ENCODE measurements around the gene LPP.

The LPP gene

DNA sequence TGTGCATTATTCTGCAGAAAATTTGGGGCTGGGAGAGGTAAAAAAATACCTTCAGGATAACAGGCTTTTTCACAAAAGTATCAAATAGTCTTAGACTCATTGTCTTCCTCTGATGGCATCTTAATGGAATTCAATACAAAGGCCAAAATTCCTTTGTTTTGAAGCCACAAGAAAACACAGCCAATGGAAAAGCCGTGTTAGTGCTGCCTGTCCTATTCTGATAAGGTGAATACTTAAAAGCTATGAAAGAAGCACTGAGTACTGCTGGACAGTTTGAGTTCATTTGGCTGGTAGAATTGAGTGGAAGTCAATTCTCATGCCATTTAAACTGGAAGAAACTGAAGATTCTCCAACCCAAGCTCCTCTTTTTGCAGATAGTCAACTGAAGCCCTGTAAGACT, 622.5 kb downstream of the LPP start:
- in situ Hi-C loops (cut with HindIII; ENCODE audit: low pct_unique_long_range_greater_than_20kb, low sequenced_read_pairs) = no loop called here
- TF ChIP-seq JUND (IDR thresholded peaks at IDR 0.05; ENCODE audit: low read depth) = no peak
- no peak for DNase-seq (ENCODE audit: low read depth in 1 of 2, low spot score in 1 of 2)

GRCh38 chr3:188778091-188778852, 624.3 kb downstream of the LPP start:
- in situ Hi-C loops (cut with HindIII; ENCODE audit: low pct_unique_long_range_greater_than_20kb, low sequenced_read_pairs) = no loop called here
- no peak for TF ChIP-seq JUND (IDR thresholded peaks at IDR 0.05; ENCODE audit: low read depth)

GRCh38 chr3:188779281-188779980, 625.5 kb downstream of the LPP start:
- DNase-seq (ENCODE audit: low read depth in 1 of 2, low spot score in 1 of 2) = no peak
- TF ChIP-seq JUND (IDR thresholded peaks at IDR 0.05; ENCODE audit: low read depth) = no peak
- in situ Hi-C loops (cut with HindIII; ENCODE audit: low pct_unique_long_range_greater_than_20kb, low sequenced_read_pairs) = no loop called here

More at GRCh38 chr3:188778091-188778852, 624.3 kb downstream of the LPP start:
- no peak for DNase-seq (ENCODE audit: low read depth in 1 of 2, low spot score in 1 of 2)

- TF ChIP-seq JUND (IDR thresholded peaks at IDR 0.05; ENCODE audit: low read depth) = no peak
- no peak for DNase-seq (ENCODE audit: low read depth in 1 of 2, low spot score in 1 of 2)
- in situ Hi-C loops (cut with HindIII; ENCODE audit: low pct_unique_long_range_greater_than_20kb, low sequenced_read_pairs) = no loop called here
Measured at GRCh38 chr3:188780193-188781147, 626.5 kb downstream of the LPP start.

GRCh38 chr3:188782613-188783124, 628.7 kb downstream of the LPP start:
- in situ Hi-C loops (cut with HindIII; ENCODE audit: low pct_unique_long_range_greater_than_20kb, low sequenced_read_pairs) = no loop called here
- no peak for DNase-seq (ENCODE audit: low read depth in 1 of 2, low spot score in 1 of 2)
- TF ChIP-seq JUND (IDR thresholded peaks at IDR 0.05; ENCODE audit: low read depth) = no peak

DNA sequence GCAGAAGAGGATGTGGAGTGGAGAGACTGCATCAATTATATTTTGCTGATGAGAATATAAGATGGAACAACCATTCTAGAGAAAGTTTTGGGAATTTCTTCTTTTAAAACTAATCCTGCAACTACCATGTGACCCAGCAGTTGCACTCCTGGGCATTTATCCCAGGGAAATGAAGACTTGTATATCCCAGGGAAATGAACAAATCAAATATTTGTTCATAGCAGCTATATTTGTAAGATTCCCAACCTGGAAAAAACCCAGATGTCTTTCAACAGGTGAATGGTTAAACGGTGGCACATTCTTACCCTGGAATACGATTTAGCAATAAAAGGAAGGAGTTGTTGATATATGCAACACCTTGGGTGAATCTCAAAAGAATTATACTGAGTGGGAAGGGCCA, 632.5 kb downstream of the LPP start:
- in situ Hi-C loops (cut with HindIII; ENCODE audit: low pct_unique_long_range_greater_than_20kb, low sequenced_read_pairs) = no loop called here
- no peak for DNase-seq (ENCODE audit: low read depth in 1 of 2, low spot score in 1 of 2)
- TF ChIP-seq JUND (IDR thresholded peaks at IDR 0.05; ENCODE audit: low read depth) = no peak

DNA sequence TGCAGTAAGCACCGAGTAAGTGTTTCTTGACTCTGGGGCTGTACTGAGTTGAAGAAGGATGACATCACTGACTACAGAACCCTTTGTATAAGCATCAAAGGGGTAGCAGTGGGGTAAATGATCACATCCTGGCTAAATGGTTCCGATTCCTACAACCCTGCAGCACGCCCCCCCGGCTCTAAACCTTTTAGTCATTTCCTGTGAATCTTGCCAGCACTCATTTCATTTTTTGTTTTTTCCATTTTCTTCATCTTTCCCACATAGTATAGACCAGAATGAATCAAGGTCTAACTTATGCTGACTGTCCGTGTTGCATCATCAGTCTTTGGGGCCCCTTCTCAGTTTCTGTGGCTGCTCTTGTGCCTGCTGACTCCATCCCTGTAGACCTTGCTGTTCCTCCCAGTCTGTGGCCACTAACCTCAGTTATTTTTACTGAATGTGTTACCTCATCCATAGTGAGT, 634.7 kb downstream of the LPP start:
- in situ Hi-C loops (cut with HindIII; ENCODE audit: low pct_unique_long_range_greater_than_20kb, low sequenced_read_pairs) = no loop called here
- TF ChIP-seq JUND (IDR thresholded peaks at IDR 0.05; ENCODE audit: low read depth) = no peak
- no peak for DNase-seq (ENCODE audit: low read depth in 1 of 2, low spot score in 1 of 2)

GRCh38 chr3:188789251-188789650, 635.3 kb downstream of the LPP start:
- in situ Hi-C loops (cut with HindIII; ENCODE audit: low pct_unique_long_range_greater_than_20kb, low sequenced_read_pairs) = no loop called here
- DNase-seq (ENCODE audit: low read depth in 1 of 2, low spot score in 1 of 2) = no peak

DNA sequence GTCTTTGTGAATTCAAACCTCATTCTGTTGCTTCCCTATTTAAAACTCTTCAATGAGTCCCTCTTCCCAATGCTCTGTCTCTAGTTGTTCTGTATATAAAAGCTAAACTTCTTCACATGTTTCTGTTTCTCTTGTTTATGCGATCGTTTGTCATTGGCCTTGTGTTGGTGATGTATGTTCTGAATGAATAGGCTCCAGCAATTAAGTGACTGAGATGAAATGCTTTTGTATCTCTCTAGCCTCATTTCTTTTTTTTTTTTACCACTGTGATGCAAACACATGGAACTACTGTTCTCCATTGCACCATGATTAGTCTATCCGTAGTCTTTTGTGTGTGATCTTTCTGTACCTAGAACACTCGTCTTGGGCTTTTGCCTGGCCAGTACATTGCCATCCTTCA, 637.4 kb downstream of the LPP start:
- TF ChIP-seq JUND (IDR thresholded peaks at IDR 0.05; ENCODE audit: low read depth) = no peak
- in situ Hi-C loops (cut with HindIII; ENCODE audit: low pct_unique_long_range_greater_than_20kb, low sequenced_read_pairs) = no loop called here
- no peak for DNase-seq (ENCODE audit: low read depth in 1 of 2, low spot score in 1 of 2)

More at GRCh38 chr3:188789251-188789650, 635.3 kb downstream of the LPP start:
- no peak for TF ChIP-seq JUND (IDR thresholded peaks at IDR 0.05; ENCODE audit: low read depth)

DNA sequence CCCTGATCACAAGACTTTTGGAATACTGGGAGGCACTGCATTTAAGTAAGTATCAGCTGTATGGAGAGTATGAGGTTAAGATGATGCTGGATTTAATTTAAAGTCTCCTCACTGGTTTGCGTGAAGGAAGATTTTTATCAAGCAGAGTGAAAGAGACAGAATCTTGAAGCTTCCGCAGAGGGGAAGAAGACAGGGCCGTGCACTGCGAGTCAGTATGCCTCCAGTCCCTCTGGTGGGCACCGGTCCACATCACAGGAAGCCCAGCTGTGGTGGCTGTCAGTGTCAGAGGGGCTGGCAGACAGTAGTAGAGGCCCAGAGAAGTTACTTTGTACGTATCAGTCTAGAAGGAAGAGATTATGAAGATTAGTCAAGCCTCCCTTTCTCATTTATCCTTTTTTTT, 638.8 kb downstream of the LPP start:
- in situ Hi-C loops (cut with HindIII; ENCODE audit: low pct_unique_long_range_greater_than_20kb, low sequenced_read_pairs) = no loop called here
- TF ChIP-seq JUND (IDR thresholded peaks at IDR 0.05; ENCODE audit: low read depth) = no peak
- no peak for DNase-seq (ENCODE audit: low read depth in 1 of 2, low spot score in 1 of 2)

- in situ Hi-C loops (cut with HindIII; ENCODE audit: low pct_unique_long_range_greater_than_20kb, low sequenced_read_pairs) = no loop called here
- DNase-seq (ENCODE audit: low read depth in 1 of 2, low spot score in 1 of 2) = no peak
Measured at GRCh38 chr3:188796122-188796631, 642.2 kb downstream of the LPP start.

DNA sequence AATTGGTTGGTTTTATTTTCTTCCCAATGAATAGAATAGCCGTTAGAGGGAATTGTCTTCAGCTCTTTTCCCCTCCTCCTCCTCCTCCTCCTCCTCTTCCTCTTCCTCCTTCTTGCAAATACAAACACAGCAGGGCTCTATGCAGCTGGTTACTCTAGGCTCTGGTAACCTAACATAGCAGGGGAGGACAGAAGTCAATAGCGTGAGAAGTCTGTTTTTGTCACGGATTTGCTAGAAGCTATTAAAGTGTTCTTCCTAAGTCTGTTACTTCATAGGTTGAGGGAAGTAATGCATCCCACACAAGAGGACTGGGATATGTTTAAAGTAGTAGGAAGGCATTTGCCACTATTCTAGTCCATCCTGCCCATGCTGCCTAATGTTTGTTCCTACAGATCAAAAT, 643.1 kb downstream of the LPP start:
- no peak for TF ChIP-seq JUND (IDR thresholded peaks at IDR 0.05; ENCODE audit: low read depth)
- no peak for DNase-seq (ENCODE audit: low read depth in 1 of 2, low spot score in 1 of 2)
- in situ Hi-C loops (cut with HindIII; ENCODE audit: low pct_unique_long_range_greater_than_20kb, low sequenced_read_pairs) = no loop called here

More at GRCh38 chr3:188796122-188796631, 642.2 kb downstream of the LPP start:
- TF ChIP-seq JUND (IDR thresholded peaks at IDR 0.05; ENCODE audit: low read depth) = no peak
